Neural progenitor cell (in vitro differentiated cells): ENCODE data around the gene TGDS. TPM values are rescaled to one million over a fixed set of nuclear protein-coding genes. Genes with fewer than 3 reads are reported as not detected.

Experiments
- DNase-seq: peaks from one replicate; pipeline ENCODE4 v3.0.0-alpha.2; 2016; ENCODE audit warnings: low spot score
- H2AFZ ChIP-seq: fragments of 200-600 bp; sonication (generic); replicated peaks from 2 replicates; pipeline ENCODE4 v1.6.1; 2016; ENCODE audit warnings: antibody characterized with exemption
- H3F3A ChIP-seq: fragments of 200-600 bp; sonication (generic); 2 replicates; pipeline ENCODE4 v1.6.1; 2016; ENCODE audit warnings: antibody characterized with exemption, low read depth
- H3K27ac ChIP-seq: fragments of 200-600 bp; sonication (generic); 2 replicates; pipeline ENCODE4 v1.5.1; 2016; ENCODE audit warnings: mild to moderate bottlenecking
- H3K27me3 ChIP-seq: fragments of 200-600 bp; sonication (generic); 2 replicates; pipeline ENCODE4 v1.6.1; 2016; ENCODE audit warnings: mild to moderate bottlenecking, moderate library complexity
- H3K36me3 ChIP-seq: fragments of 200-600 bp; sonication (generic); 2 replicates; pipeline ENCODE4 v1.5.1; 2016
- H3K4me1 ChIP-seq: fragments of 200-600 bp; sonication (generic); 2 replicates; pipeline ENCODE4 v1.6.1; 2016; ENCODE audit warnings: mixed run types
- H3K4me2 ChIP-seq: fragments of 200-600 bp; sonication (generic); 2 replicates; pipeline ENCODE4 v1.6.1; 2016
- H3K4me3 ChIP-seq: fragments of 200-600 bp; sonication (generic); 2 replicates; pipeline ENCODE4 v1.5.1; 2016
- H3K79me2 ChIP-seq: fragments of 200-600 bp; sonication (generic); 2 replicates; pipeline ENCODE4 v1.6.1; 2016; ENCODE audit warnings: low read depth
- H3K9ac ChIP-seq: fragments of 200-600 bp; sonication (generic); 2 replicates; pipeline ENCODE4 v1.6.1; 2016
- H3K9me3 ChIP-seq: fragments of 200-600 bp; sonication (generic); 2 replicates; pipeline ENCODE4 v1.5.1; 2016; ENCODE audit warnings: low read depth
- H4K20me1 ChIP-seq: fragments of 200-600 bp; sonication (generic); 2 replicates; pipeline ENCODE4 v1.6.1; 2016; ENCODE audit warnings: low read depth
- H3K27ac Mint-ChIP-seq: 3 replicates; pipeline ENCODE4 v1.8.0; 2021; ENCODE audit warnings: mixed read lengths
- H3K27me3 Mint-ChIP-seq: 2 replicates; pipeline ENCODE4 v1.8.0; 2022; ENCODE audit warnings: low read depth, mild to moderate bottlenecking, inconsistent platforms, moderate library complexity, mixed read lengths; ENCODE audit not compliant: insufficient read depth
- H3K36me3 Mint-ChIP-seq: 3 replicates; pipeline ENCODE4 v1.8.0; 2021; ENCODE audit warnings: mixed read lengths
- H3K4me1 Mint-ChIP-seq: 3 replicates; pipeline ENCODE4 v1.8.0; 2021; ENCODE audit warnings: mixed read lengths
- H3K4me3 Mint-ChIP-seq: 3 replicates; pipeline ENCODE4 v1.8.0; 2021; ENCODE audit warnings: mild to moderate bottlenecking, moderate library complexity, mixed read lengths
- H3K9me3 Mint-ChIP-seq: 3 replicates; pipeline ENCODE4 v1.8.0; 2020; ENCODE audit warnings: mixed read lengths
- EZH2 ChIP-seq: fragments of 200-600 bp; sonication (generic); IDR thresholded peaks from 2 replicates; pipeline ENCODE4 v1.6.1; 2017; ENCODE audit warnings: antibody characterized with exemption, mild to moderate bottlenecking, moderate library complexity
- EZH2phosphoT487 ChIP-seq: fragments of 200-600 bp; sonication (generic); IDR thresholded peaks from 2 replicates; pipeline ENCODE4 v1.6.1; 2017; ENCODE audit warnings: antibody characterized with exemption
- total RNA-seq: library from RNA; depleted of rRNA; stranded (reverse); fragments of >200 nt; gene quantifications from 2 replicates; pipeline ENCODE4 v1.2.3, GENCODE V29; 2015; ENCODE audit warnings: low replicate concordance
- TF ChIP-seq, protein P1 (sequence below): fragments of 200-600 bp; sonication (generic); IDR thresholded peaks from 2 replicates; pipeline ENCODE4 v1.5.1; 2017; ENCODE audit warnings: antibody characterized with exemption, mild to moderate bottlenecking

TGDS gene
- total RNA-seq, 1 donor from 2014 or later, result 41.2 TPM

- no peaks in the 10 kb centered on the region for H3K79me2 ChIP-seq
Observed at GRCh38 chr13:94552095-94552494, 43.9 kb downstream of the TGDS start.

GRCh38 chr13:94550062-94550738, 45.8 kb downstream of the TGDS start:
- peak overlapping the region; percentile 83 for H3K27ac ChIP-seq
- Mint-ChIP-seq H3K36me3 (peaks cover 4% of the 10 kb centered on the region), H3K9me3 (peaks cover 7% of the 10 kb centered on the region), H3K27ac (peak overlapping the region; percentile 99), H3K4me1 (peaks cover 34% of the 10 kb centered on the region), H3K4me3 (peak overlapping the region; percentile 92), H3K27me3 (peaks cover 21% of the 10 kb centered on the region)
- TF ChIP-seq EZH2 (no peak), EZH2phosphoT487 (no peak)
- peaks cover 41% of the 10 kb centered on the region for H3F3A ChIP-seq
- H3K4me3 ChIP-seq, result peak overlapping the region; percentile 60
- H3K9ac ChIP-seq, result peak overlapping the region; percentile 54
- DNase-seq, result no peak
- peak overlapping the region; percentile 71 for H2AFZ ChIP-seq
- H3K79me2 ChIP-seq, result no peaks in the 10 kb centered on the region
- no peaks in the 10 kb centered on the region for H4K20me1 ChIP-seq
- H3K4me2 ChIP-seq, result peak overlapping the region; percentile 75
- H3K27me3 ChIP-seq, result peaks cover 5% of the 10 kb centered on the region
- H3K36me3 ChIP-seq, result no peaks in the 10 kb centered on the region
- peaks cover 17% of the 10 kb centered on the region for H3K4me1 ChIP-seq
- H3K9me3 ChIP-seq, result no peaks in the 10 kb centered on the region

More at GRCh38 chr13:94552095-94552494, 43.9 kb downstream of the TGDS start:
- Histone ChIP-seq H3K27ac (no peak overlapping the region), H3K4me2 (no peak overlapping the region), H3K9me3 (no peaks in the 10 kb centered on the region), H3K27me3 (peaks cover 5% of the 10 kb centered on the region), H3F3A (peaks cover 29% of the 10 kb centered on the region), H3K9ac (no peak overlapping the region), H2AFZ (no peak overlapping the region), H3K36me3 (no peaks in the 10 kb centered on the region), H4K20me1 (no peaks in the 10 kb centered on the region), H3K4me1 (peaks cover 8% of the 10 kb centered on the region), H3K4me3 (no peak overlapping the region)
- Mint-ChIP-seq H3K9me3 (peaks cover 5% of the 10 kb centered on the region), H3K36me3 (peaks cover 4% of the 10 kb centered on the region), H3K4me1 (peaks cover 22% of the 10 kb centered on the region), H3K4me3 (no peak overlapping the region), H3K27me3 (peaks cover 23% of the 10 kb centered on the region), H3K27ac (no peak overlapping the region)
- TF ChIP-seq EZH2 (no peak), EZH2phosphoT487 (no peak)
- TF ChIP-seq, protein P1, sequence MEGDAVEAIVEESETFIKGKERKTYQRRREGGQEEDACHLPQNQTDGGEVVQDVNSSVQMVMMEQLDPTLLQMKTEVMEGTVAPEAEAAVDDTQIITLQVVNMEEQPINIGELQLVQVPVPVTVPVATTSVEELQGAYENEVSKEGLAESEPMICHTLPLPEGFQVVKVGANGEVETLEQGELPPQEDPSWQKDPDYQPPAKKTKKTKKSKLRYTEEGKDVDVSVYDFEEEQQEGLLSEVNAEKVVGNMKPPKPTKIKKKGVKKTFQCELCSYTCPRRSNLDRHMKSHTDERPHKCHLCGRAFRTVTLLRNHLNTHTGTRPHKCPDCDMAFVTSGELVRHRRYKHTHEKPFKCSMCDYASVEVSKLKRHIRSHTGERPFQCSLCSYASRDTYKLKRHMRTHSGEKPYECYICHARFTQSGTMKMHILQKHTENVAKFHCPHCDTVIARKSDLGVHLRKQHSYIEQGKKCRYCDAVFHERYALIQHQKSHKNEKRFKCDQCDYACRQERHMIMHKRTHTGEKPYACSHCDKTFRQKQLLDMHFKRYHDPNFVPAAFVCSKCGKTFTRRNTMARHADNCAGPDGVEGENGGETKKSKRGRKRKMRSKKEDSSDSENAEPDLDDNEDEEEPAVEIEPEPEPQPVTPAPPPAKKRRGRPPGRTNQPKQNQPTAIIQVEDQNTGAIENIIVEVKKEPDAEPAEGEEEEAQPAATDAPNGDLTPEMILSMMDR, result no peak
- DNase-seq, result no peak

- Histone ChIP-seq H3K4me2 (peak overlapping the region; percentile 75), H3K79me2 (no peaks in the 10 kb centered on the region), H3K36me3 (no peaks in the 10 kb centered on the region), H3K27ac (peak overlapping the region; percentile 90), H3K27me3 (peaks cover 5% of the 10 kb centered on the region), H3K9ac (peak overlapping the region; percentile 54), H3K9me3 (no peaks in the 10 kb centered on the region), H3K4me3 (peak overlapping the region; percentile 60), H3F3A (peaks cover 44% of the 10 kb centered on the region), H4K20me1 (no peaks in the 10 kb centered on the region), H2AFZ (peak overlapping the region; percentile 90), H3K4me1 (peaks cover 17% of the 10 kb centered on the region)
- Mint-ChIP-seq H3K4me1 (peaks cover 34% of the 10 kb centered on the region), H3K27me3 (peaks cover 20% of the 10 kb centered on the region), H3K27ac (peak overlapping the region; percentile 99), H3K9me3 (peaks cover 7% of the 10 kb centered on the region), H3K4me3 (peak overlapping the region; percentile 92), H3K36me3 (peaks cover 4% of the 10 kb centered on the region)
- TF ChIP-seq, protein P1, result no peak
- TF ChIP-seq EZH2phosphoT487, result no peak
- no peak for TF ChIP-seq EZH2
- peak; percentile 96 for DNase-seq
Observed at GRCh38 chr13:94549232-94550061, 46.5 kb downstream of the TGDS start.
